GM12878 (cell line): Measurements from ENCODE around the gene ZNF692. TPM values are rescaled to one million over a fixed set of nuclear protein-coding genes. Genes with fewer than 3 reads are reported as not detected.
A peak's percentile ranks its signal among the peaks of the same experiment; 100 is the strongest.

ENCODE experiments used
- BCL11A ChIP-seq: IDR thresholded peaks from 2 replicates; pipeline ENCODE4 v1.6.1; 2011; ENCODE audit warnings: low read depth, low read length
- BHLHE40 ChIP-seq, 2 experiments: fragments of 450-650 bp in 1 of 2; IDR thresholded peaks; 2 replicates each; pipeline ENCODE4 v1.6.1; 2011 to 2017; ENCODE audit warnings: low read depth in 2 of 2, borderline replicate concordance in 1 of 2, improper control_type of control experiment in 1 of 2, low read length in 1 of 2, mild to moderate bottlenecking in 1 of 2
- CBFB ChIP-seq: IDR thresholded peaks from 2 replicates; pipeline ENCODE4 v1.6.1; 2016; ENCODE audit warnings: antibody characterized with exemption, low read depth
- IKZF1 ChIP-seq: fragments of 450-650 bp; conservative IDR thresholded peaks from 2 replicates; pipeline ENCODE4 v1.6.1; 2017; ENCODE audit warnings: antibody characterized with exemption, mild to moderate bottlenecking
- MEF2B ChIP-seq: fragments of 450-650 bp; IDR thresholded peaks from 2 replicates; pipeline ENCODE4 v1.6.1; 2018; ENCODE audit warnings: mild to moderate bottlenecking, moderate library complexity; ENCODE audit not compliant: partially characterized antibody, poor library complexity, severe bottlenecking
- NFYB ChIP-seq: IDR thresholded peaks from 2 replicates; pipeline ENCODE4 v1.6.1; 2011; ENCODE audit warnings: low read depth, mild to moderate bottlenecking, low read length, improper control_type of control experiment, moderate library complexity; ENCODE audit not compliant: insufficient read depth
- polyA plus RNA-seq, 11 experiments: library from polyadenylated mRNA; depleted of rRNA in 4 of 11; unstranded in 6 of 11; stranded (reverse) in 5 of 11; fragments of >200 nt; fragmentation: Nextera tagmentation in 4 of 11; fragmentation: Illumina TruSeq in 1 of 11; extraction: Ambion mirVana in 4 of 11; extraction: Trizol in 1 of 11; gene quantifications; 1 replicate in 1 of 11; 2 replicates in 10 of 11; pipeline versions ENCODE4 v1.2.1 to v1.2.3, GENCODE V29; 2011 to 2016; ENCODE audit warnings: inconsistent platforms in 2 of 11, missing spikeins in 2 of 11, low read depth in 1 of 11
- total RNA-seq, 4 experiments: library from RNA; depleted of rRNA in 3 of 4; stranded (reverse); fragments of >200 nt in 3 of 4; fragmentation: Illumina TruSeq in 1 of 4; extraction: Trizol in 1 of 4; gene quantifications; 2 replicates each; pipeline versions ENCODE4 v1.2.1 to v1.2.3, GENCODE V29; 2013 to 2021
- TF ChIP-seq, protein P1 (sequence below): fragments of 450-650 bp; formaldehyde crosslinking; IDR thresholded peaks from 2 replicates; pipeline ENCODE4 v1.4.0; 2022; ENCODE audit warnings: mild to moderate bottlenecking, moderate library complexity
- TF ChIP-seq, protein P2 (sequence below): IDR thresholded peaks from 2 replicates; pipeline ENCODE4 v1.6.1; 2012; ENCODE audit warnings: improper control_type of control experiment, low read depth, low read length; ENCODE audit not compliant: insufficient replicate concordance
- TF ChIP-seq, protein P3 (sequence below): IDR thresholded peaks from 2 replicates; pipeline ENCODE4 v1.6.1; 2012; ENCODE audit warnings: low read length, inconsistent platforms
- TF ChIP-seq, protein P4 (sequence below): IDR thresholded peaks from 2 replicates; pipeline ENCODE4 v1.6.1; 2011; ENCODE audit warnings: borderline replicate concordance, low read depth, mild to moderate bottlenecking, moderate library complexity, low read length; ENCODE audit not compliant: insufficient read depth, poor library complexity, severe bottlenecking

ZNF692 gene
- total and polyA plus RNA-seq, 10 of the 15 experiments (the other 5 are each of a cell fraction or from before 2014, with no cell fraction given) = 5.3 to 76.6 (median 36.9) TPM

DNA sequence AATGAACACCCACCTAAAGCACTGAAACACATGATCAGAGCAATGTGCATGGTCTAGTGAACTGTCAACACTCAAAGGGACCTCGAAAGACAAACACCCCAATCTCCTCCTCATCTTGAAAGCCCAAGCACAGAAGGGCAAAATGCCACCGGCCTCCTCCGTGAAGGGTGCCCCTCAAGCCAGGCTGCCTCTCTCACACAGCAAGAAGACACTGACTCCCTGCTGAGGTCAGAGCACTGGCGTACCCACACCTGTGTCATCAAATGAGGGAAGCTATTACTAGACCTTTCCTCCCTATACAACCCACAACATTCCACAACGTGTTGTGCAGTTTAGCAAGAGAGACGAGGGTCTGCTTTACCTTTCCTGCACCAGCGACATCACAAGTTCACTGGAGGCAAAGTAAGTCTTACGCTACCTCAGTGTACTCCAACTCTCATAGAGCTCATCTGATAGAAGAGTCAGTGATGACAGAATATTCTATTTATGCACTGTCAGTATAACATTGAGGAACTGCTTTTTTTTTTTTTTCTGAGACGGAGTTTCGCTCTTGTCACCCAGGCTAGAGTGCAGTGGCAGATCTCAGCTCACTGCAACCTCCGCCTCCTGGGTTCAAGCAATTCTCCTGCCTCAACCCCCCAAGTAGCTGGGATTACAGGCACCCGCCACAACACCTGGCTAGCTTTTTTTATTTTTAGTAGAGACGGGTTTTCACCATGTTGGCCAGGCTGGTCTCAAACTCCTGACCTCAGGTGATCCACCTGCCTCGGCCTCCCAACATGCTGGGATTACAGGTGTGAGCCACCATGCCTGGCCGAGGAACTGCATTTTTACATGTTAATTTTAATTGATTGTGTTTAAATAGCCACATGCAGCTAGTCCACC lies 36.5 kb downstream of the ZNF692 start (continued):
- TF ChIP-seq, protein P1, sequence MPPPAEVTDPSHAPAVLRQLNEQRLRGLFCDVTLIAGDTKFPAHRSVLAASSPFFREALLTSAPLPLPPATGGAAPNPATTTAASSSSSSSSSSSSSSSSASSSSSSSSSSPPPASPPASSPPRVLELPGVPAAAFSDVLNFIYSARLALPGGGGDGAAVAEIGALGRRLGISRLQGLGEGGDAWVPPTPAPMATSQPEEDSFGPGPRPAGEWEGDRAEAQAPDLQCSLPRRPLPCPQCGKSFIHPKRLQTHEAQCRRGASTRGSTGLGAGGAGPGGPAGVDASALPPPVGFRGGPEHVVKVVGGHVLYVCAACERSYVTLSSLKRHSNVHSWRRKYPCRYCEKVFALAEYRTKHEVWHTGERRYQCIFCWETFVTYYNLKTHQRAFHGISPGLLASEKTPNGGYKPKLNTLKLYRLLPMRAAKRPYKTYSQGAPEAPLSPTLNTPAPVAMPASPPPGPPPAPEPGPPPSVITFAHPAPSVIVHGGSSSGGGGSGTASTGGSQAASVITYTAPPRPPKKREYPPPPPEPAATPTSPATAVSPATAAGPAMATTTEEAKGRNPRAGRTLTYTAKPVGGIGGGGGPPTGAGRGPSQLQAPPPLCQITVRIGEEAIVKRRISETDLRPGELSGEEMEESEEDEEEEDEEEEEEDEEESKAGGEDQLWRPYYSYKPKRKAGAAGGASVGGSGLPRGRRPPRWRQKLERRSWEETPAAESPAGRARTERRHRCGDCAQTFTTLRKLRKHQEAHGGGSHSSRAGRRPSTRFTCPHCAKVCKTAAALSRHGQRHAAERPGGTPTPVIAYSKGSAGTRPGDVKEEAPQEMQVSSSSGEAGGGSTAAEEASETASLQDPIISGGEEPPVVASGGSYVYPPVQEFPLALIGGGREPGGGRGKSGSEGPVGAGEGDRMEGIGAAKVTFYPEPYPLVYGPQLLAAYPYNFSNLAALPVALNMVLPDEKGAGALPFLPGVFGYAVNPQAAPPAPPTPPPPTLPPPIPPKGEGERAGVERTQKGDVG (CRISPR knock-in tag) = no peak
- TF ChIP-seq IKZF1 = no peak
- TF ChIP-seq, protein P2, sequence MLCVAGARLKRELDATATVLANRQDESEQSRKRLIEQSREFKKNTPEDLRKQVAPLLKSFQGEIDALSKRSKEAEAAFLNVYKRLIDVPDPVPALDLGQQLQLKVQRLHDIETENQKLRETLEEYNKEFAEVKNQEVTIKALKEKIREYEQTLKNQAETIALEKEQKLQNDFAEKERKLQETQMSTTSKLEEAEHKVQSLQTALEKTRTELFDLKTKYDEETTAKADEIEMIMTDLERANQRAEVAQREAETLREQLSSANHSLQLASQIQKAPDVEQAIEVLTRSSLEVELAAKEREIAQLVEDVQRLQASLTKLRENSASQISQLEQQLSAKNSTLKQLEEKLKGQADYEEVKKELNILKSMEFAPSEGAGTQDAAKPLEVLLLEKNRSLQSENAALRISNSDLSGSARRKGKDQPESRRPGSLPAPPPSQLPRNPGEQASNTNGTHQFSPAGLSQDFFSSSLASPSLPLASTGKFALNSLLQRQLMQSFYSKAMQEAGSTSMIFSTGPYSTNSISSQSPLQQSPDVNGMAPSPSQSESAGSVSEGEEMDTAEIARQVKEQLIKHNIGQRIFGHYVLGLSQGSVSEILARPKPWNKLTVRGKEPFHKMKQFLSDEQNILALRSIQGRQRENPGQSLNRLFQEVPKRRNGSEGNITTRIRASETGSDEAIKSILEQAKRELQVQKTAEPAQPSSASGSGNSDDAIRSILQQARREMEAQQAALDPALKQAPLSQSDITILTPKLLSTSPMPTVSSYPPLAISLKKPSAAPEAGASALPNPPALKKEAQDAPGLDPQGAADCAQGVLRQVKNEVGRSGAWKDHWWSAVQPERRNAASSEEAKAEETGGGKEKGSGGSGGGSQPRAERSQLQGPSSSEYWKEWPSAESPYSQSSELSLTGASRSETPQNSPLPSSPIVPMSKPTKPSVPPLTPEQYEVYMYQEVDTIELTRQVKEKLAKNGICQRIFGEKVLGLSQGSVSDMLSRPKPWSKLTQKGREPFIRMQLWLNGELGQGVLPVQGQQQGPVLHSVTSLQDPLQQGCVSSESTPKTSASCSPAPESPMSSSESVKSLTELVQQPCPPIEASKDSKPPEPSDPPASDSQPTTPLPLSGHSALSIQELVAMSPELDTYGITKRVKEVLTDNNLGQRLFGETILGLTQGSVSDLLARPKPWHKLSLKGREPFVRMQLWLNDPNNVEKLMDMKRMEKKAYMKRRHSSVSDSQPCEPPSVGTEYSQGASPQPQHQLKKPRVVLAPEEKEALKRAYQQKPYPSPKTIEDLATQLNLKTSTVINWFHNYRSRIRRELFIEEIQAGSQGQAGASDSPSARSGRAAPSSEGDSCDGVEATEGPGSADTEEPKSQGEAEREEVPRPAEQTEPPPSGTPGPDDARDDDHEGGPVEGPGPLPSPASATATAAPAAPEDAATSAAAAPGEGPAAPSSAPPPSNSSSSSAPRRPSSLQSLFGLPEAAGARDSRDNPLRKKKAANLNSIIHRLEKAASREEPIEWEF = no peak
- TF ChIP-seq BHLHE40 (IDR thresholded peaks at IDR 0.05; ENCODE audit: borderline replicate concordance in 1 of 2, low read depth in 2 of 2, low read length in 1 of 2) = no peak
- TF ChIP-seq MEF2B = peak; percentile 46
- TF ChIP-seq, protein P3, sequence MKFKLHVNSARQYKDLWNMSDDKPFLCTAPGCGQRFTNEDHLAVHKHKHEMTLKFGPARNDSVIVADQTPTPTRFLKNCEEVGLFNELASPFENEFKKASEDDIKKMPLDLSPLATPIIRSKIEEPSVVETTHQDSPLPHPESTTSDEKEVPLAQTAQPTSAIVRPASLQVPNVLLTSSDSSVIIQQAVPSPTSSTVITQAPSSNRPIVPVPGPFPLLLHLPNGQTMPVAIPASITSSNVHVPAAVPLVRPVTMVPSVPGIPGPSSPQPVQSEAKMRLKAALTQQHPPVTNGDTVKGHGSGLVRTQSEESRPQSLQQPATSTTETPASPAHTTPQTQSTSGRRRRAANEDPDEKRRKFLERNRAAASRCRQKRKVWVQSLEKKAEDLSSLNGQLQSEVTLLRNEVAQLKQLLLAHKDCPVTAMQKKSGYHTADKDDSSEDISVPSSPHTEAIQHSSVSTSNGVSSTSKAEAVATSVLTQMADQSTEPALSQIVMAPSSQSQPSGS = 0 out of 2 replicates have a peak, but pooled peaks have one; percentile 14
- TF ChIP-seq NFYB = no peak
- TF ChIP-seq CBFB = no peak
- TF ChIP-seq BCL11A = no peak
- TF ChIP-seq, protein P4, sequence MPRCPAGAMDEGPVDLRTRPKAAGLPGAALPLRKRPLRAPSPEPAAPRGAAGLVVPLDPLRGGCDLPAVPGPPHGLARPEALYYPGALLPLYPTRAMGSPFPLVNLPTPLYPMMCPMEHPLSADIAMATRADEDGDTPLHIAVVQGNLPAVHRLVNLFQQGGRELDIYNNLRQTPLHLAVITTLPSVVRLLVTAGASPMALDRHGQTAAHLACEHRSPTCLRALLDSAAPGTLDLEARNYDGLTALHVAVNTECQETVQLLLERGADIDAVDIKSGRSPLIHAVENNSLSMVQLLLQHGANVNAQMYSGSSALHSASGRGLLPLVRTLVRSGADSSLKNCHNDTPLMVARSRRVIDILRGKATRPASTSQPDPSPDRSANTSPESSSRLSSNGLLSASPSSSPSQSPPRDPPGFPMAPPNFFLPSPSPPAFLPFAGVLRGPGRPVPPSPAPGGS = no peak
